Measurements from ENCODE around the gene SEC11A.
"Not testable (repeated sequence)": the region's sequence is repeated elsewhere in the genome, so short reads cannot be mapped to it uniquely, and the experiment has no call there.

SEC11A gene

GRCh38 chr15:84737005-84737404, 21.1 kb upstream of the SEC11A start:
- no peak for DNase-seq (ENCODE audit: low spot score)

DNA sequence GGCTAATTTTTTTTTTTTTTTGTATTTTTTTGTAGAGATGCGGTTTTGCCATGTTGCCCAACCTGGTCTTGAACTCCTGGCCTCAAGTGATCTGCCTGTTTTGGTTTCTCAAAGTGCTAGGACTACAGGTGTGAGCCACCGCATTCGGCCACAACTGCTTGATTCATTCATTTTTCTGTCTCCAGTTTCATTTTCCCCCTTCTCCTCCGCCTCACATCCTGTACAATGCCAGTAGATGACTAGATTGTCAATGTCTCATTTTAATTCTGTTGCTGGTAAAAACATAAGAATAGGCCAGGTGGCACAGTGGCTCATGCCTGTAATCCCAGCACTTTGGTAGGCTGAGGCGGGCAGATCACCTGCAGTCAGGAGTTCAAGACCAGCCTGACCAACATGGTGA, 20.4 kb upstream of the SEC11A start:
- DNase-seq (ENCODE audit: low spot score): no peak

- not testable (repeated sequence) for DNase-seq (ENCODE audit: low spot score)
Measured at GRCh38 chr15:84735480-84736061, 19.6 kb upstream of the SEC11A start.

- peak; percentile 56 for DNase-seq (ENCODE audit: low spot score)
Measured at GRCh38 chr15:84734794-84735479, 19.0 kb upstream of the SEC11A start.

- DNase-seq (ENCODE audit: low spot score): no peak
Measured at GRCh38 chr15:84731774-84732173, 15.8 kb upstream of the SEC11A start.

DNA sequence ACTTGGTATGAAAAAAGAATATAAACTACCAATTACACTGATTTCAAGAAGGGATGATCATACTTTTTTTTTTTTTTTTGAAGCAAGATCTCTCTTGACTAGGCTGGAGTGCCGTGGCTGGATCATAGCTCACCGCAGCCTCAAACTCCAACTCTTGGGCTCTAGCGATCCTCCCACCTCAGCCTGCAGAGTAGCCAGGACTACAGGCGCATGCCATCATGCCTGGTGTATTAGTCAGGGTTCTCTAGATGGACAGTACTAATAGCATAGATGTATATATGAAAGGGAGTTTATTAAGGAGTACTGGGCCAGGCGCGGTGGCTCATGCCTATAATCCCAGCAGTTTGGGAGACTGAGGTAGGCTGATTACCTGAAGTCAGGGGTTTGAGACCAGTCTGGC, 11.5 kb upstream of the SEC11A start:
- DNase-seq (ENCODE audit: low spot score): no peak

DNA sequence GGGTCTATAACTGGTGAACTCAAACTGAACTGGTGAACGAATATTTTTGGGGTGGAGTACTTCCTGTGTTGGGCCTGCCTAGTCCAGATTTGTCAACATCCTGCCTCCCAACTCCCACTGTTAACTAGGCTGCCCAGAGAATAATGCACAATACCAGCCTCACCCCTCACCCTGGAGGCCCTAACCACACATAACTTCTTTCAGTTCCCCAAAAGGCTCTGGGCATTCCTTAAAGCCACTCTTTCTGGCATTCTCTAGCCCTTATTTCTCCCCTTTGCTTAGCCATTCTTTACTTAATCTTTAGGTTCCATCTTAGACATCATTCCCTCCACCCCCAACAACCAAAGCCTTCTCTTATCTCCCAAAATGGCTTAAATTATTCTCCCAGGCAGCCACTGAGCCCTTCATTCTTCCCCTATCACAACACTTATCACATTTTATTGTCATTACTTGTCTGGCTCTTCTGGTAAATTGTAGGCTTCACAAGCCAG, 9.1 kb upstream of the SEC11A start:
- DNase-seq (ENCODE audit: low spot score): no peak

DNA sequence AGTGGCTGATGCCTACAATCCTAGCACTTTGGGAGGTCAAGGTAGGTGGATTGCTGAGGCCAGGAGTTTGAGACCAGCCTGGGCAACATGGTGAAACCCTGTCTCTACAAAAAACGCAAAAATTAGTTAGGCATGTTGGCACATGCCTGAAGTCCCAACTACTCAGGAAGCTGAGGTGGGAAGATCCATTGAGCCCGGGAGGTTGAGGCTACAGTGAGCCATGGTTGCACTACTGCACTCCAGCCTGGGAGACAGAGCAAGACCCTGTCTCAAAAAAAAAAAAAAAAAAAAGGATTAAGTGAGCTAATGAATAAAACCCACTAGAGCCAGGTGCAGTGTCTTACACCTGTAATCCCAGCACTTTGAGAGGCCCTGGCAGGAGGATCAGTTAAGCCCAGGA, 6.7 kb upstream of the SEC11A start:
- DNase-seq (ENCODE audit: low spot score): no peak

DNA sequence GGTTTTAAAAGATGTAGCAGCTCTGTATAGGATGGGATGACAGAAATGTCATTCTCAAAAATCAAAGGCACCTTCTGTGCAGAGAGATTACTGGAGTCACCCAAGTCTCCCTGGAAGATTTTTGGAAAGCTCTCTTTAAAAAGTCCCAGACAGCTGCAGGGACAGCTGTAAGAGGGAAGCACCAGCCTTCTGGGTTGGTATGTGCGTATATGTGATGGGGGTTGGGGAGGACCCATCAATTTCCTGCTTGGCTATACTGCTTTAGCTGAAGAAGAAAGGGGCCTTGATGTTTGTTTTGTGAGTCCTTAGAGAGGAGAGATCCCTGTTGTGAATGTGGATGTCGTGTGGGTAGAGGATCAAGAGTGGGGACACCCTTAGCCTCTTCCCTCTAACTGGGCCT, 5.4 kb upstream of the SEC11A start:
- no peak for DNase-seq (ENCODE audit: low spot score)

DNA sequence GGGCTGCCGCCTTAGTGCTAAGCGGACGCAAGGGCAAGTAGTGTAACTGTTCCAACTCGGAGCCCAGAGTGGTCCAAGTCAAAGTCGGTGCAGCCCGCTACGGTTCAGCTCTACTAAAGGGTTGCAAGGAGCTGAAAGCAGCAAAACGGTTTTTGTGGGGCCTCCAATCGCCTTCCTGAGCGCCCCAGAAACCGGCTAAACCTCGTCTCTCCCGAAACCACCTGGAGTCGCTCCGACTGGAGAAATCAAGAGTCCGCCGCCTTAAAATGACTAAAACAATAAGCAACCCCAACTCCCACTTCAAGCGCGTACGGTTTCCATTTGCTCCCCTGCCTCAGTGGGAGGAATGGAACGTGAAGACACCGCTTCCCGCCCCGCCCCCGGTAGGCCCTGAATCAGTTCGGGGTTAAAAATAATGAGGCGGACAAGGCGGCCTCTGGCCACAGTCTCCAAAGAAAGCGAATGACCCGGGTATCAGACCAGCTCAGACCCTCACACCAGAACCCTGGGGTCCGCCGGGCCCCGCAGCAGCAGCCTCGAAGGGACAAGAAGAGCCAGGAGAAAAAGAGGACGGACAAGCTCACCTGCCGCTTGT, 401 bp downstream of the SEC11A start:
- no peak for DNase-seq (ENCODE audit: low spot score)

DNA sequence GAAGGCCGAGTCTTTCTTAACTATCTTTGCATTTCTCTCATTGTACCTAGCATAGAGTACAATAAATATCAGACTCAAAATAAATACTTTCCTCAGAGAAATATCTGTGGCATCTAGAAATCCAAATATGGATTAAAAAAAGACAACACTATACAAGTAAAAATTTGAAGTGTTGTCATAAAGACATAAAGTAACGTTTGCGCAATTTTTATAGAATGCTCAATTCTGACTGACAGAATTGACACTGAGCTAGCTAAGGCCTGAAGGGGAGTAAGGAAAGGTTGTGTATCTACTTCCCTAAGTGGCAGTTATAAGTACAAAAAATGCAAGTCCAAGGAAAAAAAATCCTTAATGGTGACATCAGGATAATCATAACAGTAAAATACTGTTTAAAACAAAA, 1.1 kb downstream of the SEC11A start:
- DNase-seq (ENCODE audit: low spot score): no peak

GRCh38 chr15:84714372-84714771, 1.6 kb downstream of the SEC11A start:
- no peak for DNase-seq (ENCODE audit: low spot score)

- DNase-seq (ENCODE audit: low spot score): no peak
Measured at GRCh38 chr15:84703808-84704207, 12.1 kb downstream of the SEC11A start.

DNA sequence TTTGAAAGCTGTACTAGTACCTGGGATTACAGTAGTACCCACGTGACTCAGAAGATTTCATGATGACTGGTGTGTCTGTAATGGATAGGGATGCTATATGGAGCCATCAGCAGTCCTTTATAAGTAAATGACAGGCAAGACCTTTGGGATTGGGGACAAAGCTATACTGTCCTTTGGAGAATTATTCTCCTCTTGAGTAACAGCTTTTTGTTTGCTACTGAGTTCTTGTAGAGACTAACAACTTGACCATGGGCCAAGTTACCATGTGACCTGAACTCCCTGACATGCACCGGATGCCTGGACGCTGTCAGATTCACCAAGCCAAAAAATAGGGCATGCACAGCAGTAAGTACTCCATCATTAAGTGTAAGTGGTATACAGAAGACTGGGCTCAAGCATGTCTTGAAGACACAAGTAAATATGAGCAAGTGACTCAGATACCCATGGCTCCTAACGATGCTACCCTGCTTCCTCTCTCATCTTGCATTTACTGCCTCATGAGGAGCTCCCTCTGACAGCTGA, 12.9 kb downstream of the SEC11A start:
- DNase-seq (ENCODE audit: low spot score): no peak

DNA sequence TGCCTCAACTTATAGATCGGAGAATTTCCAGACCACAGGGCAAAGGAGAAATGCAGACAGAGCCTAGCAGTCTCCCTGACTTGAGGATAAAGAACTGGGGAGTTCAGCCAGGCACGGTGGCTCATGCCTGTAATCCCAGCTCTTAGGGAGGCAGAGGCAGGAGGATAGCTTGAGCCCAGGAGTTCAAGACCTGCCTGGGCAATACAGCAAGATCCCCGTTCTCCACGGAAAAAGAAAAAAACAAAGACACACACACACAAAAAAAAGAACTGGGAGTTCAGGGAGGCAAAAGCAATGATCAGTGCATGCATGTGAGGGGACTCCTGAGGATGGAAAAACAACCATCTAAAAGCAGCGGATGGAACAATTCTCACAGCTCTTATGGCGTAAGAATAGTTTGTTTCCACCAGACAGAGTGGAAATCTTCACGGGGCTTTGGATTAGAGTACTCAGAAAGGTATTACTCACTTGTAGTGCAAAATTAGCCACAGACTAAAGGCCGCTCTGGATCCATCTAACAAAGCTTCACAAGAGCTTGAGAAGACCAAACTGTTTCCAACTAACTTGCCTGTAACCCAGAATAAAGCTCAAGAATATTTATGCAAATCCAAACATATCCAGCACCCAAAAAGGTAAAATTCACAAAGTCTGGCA, 16.3 kb downstream of the SEC11A start:
- no peak for DNase-seq (ENCODE audit: low spot score)

- DNase-seq (ENCODE audit: low spot score): no peak
Measured at GRCh38 chr15:84697236-84697990, 18.5 kb downstream of the SEC11A start.

DNA sequence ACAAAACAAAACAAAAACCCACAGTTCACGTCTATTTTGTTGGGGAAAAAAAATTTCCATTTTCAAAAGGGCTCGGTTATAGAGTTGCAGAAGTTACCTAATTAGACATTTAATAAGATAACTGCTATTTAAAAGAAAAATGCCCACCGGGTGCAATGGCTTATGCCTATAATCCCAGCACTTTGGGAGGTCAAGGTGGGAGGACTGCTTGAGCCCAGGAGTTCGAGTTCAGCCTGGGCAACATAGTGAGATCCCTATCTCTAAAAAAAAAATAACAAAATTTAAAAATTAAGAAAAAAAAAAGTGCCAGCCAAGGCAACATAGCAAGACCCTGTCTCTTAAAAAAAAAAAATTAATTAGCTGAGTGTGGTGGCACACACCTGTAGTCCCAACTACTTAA, 19.2 kb downstream of the SEC11A start:
- no peak for DNase-seq (ENCODE audit: low spot score)

GRCh38 chr15:84690342-84690741, 25.6 kb downstream of the SEC11A start:
- DNase-seq (ENCODE audit: low spot score): no peak

- no peak for DNase-seq (ENCODE audit: low spot score)
Measured at GRCh38 chr15:84689858-84690257, 26.1 kb downstream of the SEC11A start.

GRCh38 chr15:84686446-84686845, 29.5 kb downstream of the SEC11A start:
- not testable (repeated sequence) for DNase-seq (ENCODE audit: low spot score)

DNA sequence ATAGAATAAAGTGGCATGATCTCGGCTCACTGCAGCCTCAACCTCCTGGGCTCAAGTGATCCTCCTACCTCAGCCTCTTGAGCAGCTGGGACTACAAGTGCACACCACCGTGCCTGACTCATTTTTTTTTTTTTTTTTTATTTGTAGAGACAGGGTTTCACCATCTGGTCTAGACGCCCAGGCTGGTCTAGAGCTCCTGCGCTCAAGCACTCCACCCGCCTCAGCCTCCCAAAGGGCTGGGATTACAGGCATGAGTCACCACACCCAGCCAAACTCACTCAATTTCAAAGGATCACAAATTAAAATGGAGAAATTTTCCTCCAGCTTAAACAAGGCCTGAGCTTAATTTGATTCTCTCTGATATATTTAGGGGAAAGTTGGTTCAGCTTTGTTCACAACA, 30.6 kb downstream of the SEC11A start:
- no peak for DNase-seq (ENCODE audit: low spot score)

GRCh38 chr15:84684092-84684491, 31.8 kb downstream of the SEC11A start:
- no peak for DNase-seq (ENCODE audit: low spot score)

Data from ecto neural progenitor cell (in vitro differentiated cells).